Activated CD8-positive, alpha-beta memory T cell treated with anti-CD3 and anti-CD28 coated beads, Interleukin-2, amount 50 U/mL, for 48 hours (primary cell): ENCODE data around the gene TMEM185A.
"Not testable (repeated sequence)": the region's sequence is repeated elsewhere in the genome, so short reads cannot be mapped to it uniquely, and the experiment has no call there.

ENCODE experiments used
- DNase-seq: peaks from one replicate; pipeline ENCODE4 v3.0.0-alpha.2; 2020

TMEM185A gene

GRCh38 chrX:149550454-149550853 is 81.1 kb downstream of the TMEM185A start:
- not testable (repeated sequence) for DNase-seq

GRCh38 chrX:149549701-149550100 is 81.9 kb downstream of the TMEM185A start, which contains the start of gene HSFX3:
HSFX3 (minus strand) TSS chrX:149549924; CDS start chrX:149549852, 72 bp downstream.
- not testable (repeated sequence) for DNase-seq

DNA sequence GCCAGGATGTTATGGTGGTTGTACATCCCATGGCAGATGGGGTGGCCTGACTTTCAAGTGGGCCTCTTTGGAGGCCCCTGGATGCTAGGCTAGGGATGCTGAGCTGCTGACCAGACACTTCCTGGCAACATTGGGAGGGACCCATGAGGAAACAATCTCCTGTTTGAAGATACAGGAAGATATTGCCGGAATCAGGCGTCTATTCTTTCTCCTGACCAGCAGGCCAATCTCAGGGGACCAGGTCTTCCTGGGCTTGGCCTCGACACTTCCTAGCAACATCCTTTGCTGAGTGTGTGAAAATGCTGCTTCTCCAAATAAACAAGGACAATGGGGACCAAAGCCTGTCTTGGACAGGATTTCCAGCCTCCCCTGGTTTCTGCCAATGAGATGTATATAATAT is 83.8 kb downstream of the TMEM185A start:
- not testable (repeated sequence) for DNase-seq

GRCh38 chrX:149546962-149547361 is 84.6 kb downstream of the TMEM185A start:
- DNase-seq: not testable (repeated sequence)
